IMR-90 (cell line): ENCODE measurements around the gene SHISAL1. TPM values are rescaled to one million over a fixed set of nuclear protein-coding genes. Genes with fewer than 3 reads are reported as not detected.
"Not testable (repeated sequence)": the region's sequence is repeated elsewhere in the genome, so short reads cannot be mapped to it uniquely, and the experiment has no call there.

Experiments
- ATAC-seq: fragments of 200-7000 bp; cut with Tn5 transposase; 2 replicates; pipeline ENCODE4 v1.9.1; 2020; ENCODE audit warnings: low read depth, mild to moderate bottlenecking, moderate library complexity
- BruUV-seq: library from RNA; stranded (reverse); fragments of 400-500 nt; replicated peaks from 2 replicates; lab custom pipeline; 2021; lab: Mats Ljungman, UMichigan
- CTCF ChIA-PET: fragments of 300-600 bp; formaldehyde crosslinking; extraction: SDS; loops from one replicate; lab custom pipeline; 2021; ENCODE audit warnings: antibody characterized with exemption; lab: Yijun Ruan, JAX
- POLR2A ChIA-PET: fragments of 300-600 bp; sonication (Branson Sonifier 250); formaldehyde crosslinking; loops from one replicate; lab custom pipeline; 2022; ENCODE audit warnings: antibody characterized with exemption; ENCODE audit not compliant: unreplicated experiment; lab: Charles Lee
- DNase-seq: peaks from one replicate; pipeline ENCODE4 v3.0.0; 2013
- H2AFZ ChIP-seq: replicated peaks from 2 replicates; pipeline ENCODE3; 2013; ENCODE audit warnings: low read length, mild to moderate bottlenecking; ENCODE audit not compliant: poor library complexity
- H2AK5ac ChIP-seq: 2 replicates; pipeline ENCODE4 v1.6.1; 2013; ENCODE audit warnings: low read depth, low read length, inconsistent platforms
- H2AK9ac ChIP-seq: replicated peaks from 2 replicates; pipeline ENCODE3; 2013; ENCODE audit warnings: mild to moderate bottlenecking, low read depth, low read length, moderate library complexity; ENCODE audit not compliant: poor library complexity
- H2BK120ac ChIP-seq: 2 replicates; pipeline ENCODE4 v1.6.1; 2013; ENCODE audit warnings: low read depth, low read length, inconsistent platforms
- H2BK15ac ChIP-seq: 3 replicates; pipeline ENCODE4 v1.6.1; 2013; ENCODE audit warnings: low read depth, low read length, inconsistent platforms
- H2BK20ac ChIP-seq: 2 replicates; pipeline ENCODE4 v1.6.1; 2013; ENCODE audit warnings: low read depth, mild to moderate bottlenecking, inconsistent platforms, low read length, moderate library complexity
- H2BK5ac ChIP-seq: 2 replicates; pipeline ENCODE4 v1.6.1; 2013; ENCODE audit warnings: mild to moderate bottlenecking, low read depth, low read length, inconsistent platforms; ENCODE audit not compliant: poor library complexity, severe bottlenecking
- H3K14ac ChIP-seq: replicated peaks from 2 replicates; pipeline ENCODE4 v1.6.1; 2013; ENCODE audit warnings: low read depth, low read length, inconsistent platforms
- H3K18ac ChIP-seq: 2 replicates; pipeline ENCODE4 v1.6.1; 2013; ENCODE audit warnings: low read depth, low read length, control low read depth
- H3K23ac ChIP-seq: 2 replicates; pipeline ENCODE4 v1.6.1; 2013; ENCODE audit warnings: low read depth, low read length, inconsistent platforms
- H3K27ac ChIP-seq: 2 replicates; pipeline ENCODE4 v1.5.1; 2013; ENCODE audit warnings: mild to moderate bottlenecking, control low read depth, low read length; ENCODE audit not compliant: insufficient read depth
- H3K27me3 ChIP-seq: 2 replicates; pipeline ENCODE4 v1.6.1; 2013; ENCODE audit warnings: low read length; ENCODE audit not compliant: control insufficient read depth, insufficient read depth
- H3K36me3 ChIP-seq: 2 replicates; pipeline ENCODE4 v1.6.1; 2013; ENCODE audit warnings: low read length, mixed read lengths; ENCODE audit not compliant: control insufficient read depth, insufficient read depth
- H3K4ac ChIP-seq: 2 replicates; pipeline ENCODE4 v1.6.1; 2013; ENCODE audit warnings: low read depth, low read length, inconsistent platforms
- H3K4me1 ChIP-seq: 2 replicates; pipeline ENCODE4 v1.6.1; 2013; ENCODE audit warnings: low read length, mixed read lengths; ENCODE audit not compliant: control insufficient read depth, insufficient read depth
- H3K4me2 ChIP-seq: 2 replicates; pipeline ENCODE4 v1.6.1; 2013; ENCODE audit warnings: low read depth, mild to moderate bottlenecking, control low read depth, low read length, moderate library complexity
- H3K4me3 ChIP-seq: 2 replicates; pipeline ENCODE4 v1.5.1; 2013; ENCODE audit warnings: low read depth, mild to moderate bottlenecking, control low read depth, low read length, moderate library complexity; ENCODE audit not compliant: insufficient read depth
- H3K56ac ChIP-seq: 2 replicates; pipeline ENCODE4 v1.6.1; 2013; ENCODE audit warnings: low read length, inconsistent platforms; ENCODE audit not compliant: insufficient read depth; ENCODE audit errors: extremely low read depth
- H3K79me1 ChIP-seq, 2 experiments: 2 replicates each; pipeline ENCODE4 v1.6.1; 2013; ENCODE audit warnings: low read length in 2 of 2, inconsistent platforms in 1 of 2, low read depth in 1 of 2
- H3K9ac ChIP-seq: 2 replicates; pipeline ENCODE4 v1.6.1; 2013; ENCODE audit warnings: low read depth, low read length, control low read depth
- H3K9me1 ChIP-seq: 2 replicates; pipeline ENCODE4 v1.6.1; 2013; ENCODE audit warnings: low read length, inconsistent platforms; ENCODE audit not compliant: insufficient read depth
- H3K9me3 ChIP-seq: 2 replicates; pipeline ENCODE4 v1.6.1; 2013; ENCODE audit warnings: low read length; ENCODE audit not compliant: control insufficient read depth, insufficient read depth
- H4K20me1 ChIP-seq: 2 replicates; pipeline ENCODE4 v1.6.1; 2013; ENCODE audit warnings: low read length, inconsistent platforms; ENCODE audit not compliant: insufficient read depth
- H4K5ac ChIP-seq: 2 replicates; pipeline ENCODE4 v1.6.1; 2013; ENCODE audit warnings: mild to moderate bottlenecking, low read depth, low read length, control low read depth
- H4K8ac ChIP-seq, 2 experiments: 2 replicates each; pipeline ENCODE4 v1.6.1; 2013; ENCODE audit warnings: low read depth in 2 of 2, low read length in 2 of 2, control low read depth in 1 of 2, inconsistent platforms in 1 of 2
- H4K91ac ChIP-seq: 2 replicates; pipeline ENCODE4 v1.6.1; 2013; ENCODE audit warnings: low read depth, low read length, inconsistent platforms; ENCODE audit not compliant: insufficient read depth
- WGBS, 2 experiments: methylation state at CpG; one replicate each; pipeline versions ENCODE4 v1.1.5 to v1.1.7; 2013; ENCODE audit warnings: missing lambda C conversion rate in 2 of 2; ENCODE audit not compliant: insufficient read length in 1 of 2; ENCODE audit errors: extremely low coverage in 2 of 2; 5-methylcytosine and 5-hydroxymethylcytosine counted together
- dilution Hi-C: fragments of 300-500 bp; cut with HindIII; formaldehyde crosslinking; loops from one replicate; pipeline ENCODE4 v1.14.3; 2018; ENCODE audit warnings: low sequenced_read_pairs; ENCODE audit not compliant: unreplicated experiment
- in situ Hi-C: fragments of 300-500 bp; cut with MboI; formaldehyde crosslinking; loops from 3 replicates; pipeline ENCODE4 v1.14.3; 2019; ENCODE audit warnings: low sequenced_read_pairs, inconsistent platforms, mixed read lengths
- intact Hi-C: fragments of 100-400 bp; cut with micrococcal nuclease; formaldehyde crosslinking; loops from 2 replicates; pipeline ENCODE4 v1.10.0; 2022
- polyA plus RNA-seq, 3 experiments: library from polyadenylated mRNA; depleted of rRNA; stranded (reverse); fragments of >200 nt; gene quantifications; 2 replicates each; pipeline ENCODE4 v1.2.3, GENCODE V29; 2012; ENCODE audit warnings: low replicate concordance in 1 of 3
- total RNA-seq: library from RNA; depleted of rRNA; stranded (reverse); fragments of >200 nt; gene quantifications from 2 replicates; pipeline ENCODE4 v1.2.3, GENCODE V29; 2012

The SHISAL1 gene
- total and polyA plus RNA-seq, 2 of the 4 experiments (the other 2 are of a cell fraction), result 1.0 to 1.4 TPM

DNA sequence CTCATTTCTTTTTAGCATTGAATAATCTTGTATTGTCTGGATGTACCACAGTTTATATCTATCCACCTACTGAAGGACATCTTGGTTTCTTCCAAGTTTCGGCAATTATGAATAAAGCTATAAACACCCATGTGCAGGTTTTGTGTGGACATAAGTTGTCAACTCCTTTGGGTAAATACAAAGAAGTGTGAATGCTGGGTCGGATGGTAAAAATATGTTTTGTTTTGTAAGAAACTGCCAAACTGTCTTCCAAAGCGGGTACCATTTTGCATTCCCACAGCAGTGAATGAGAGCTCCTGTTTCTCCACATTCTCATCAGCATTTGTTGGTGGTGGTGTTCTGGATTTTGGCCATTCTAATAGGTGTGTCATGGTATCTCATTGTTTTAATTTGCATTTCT is 71.6 kb downstream of the SHISAL1 start:
- H2BK20ac ChIP-seq, H2BK15ac ChIP-seq, H3K4me1 ChIP-seq, H4K91ac ChIP-seq, H3K36me3 ChIP-seq, BruUV-seq, POLR2A ChIA-PET, H3K9me3 ChIP-seq, H3K18ac ChIP-seq, H3K27me3 ChIP-seq, DNase-seq, intact Hi-C loops, H2BK120ac ChIP-seq, in situ Hi-C loops, H2AK9ac ChIP-seq, ATAC-seq, H3K23ac ChIP-seq, H3K9ac ChIP-seq, H3K14ac ChIP-seq, H4K20me1 ChIP-seq, H2AK5ac ChIP-seq, H3K56ac ChIP-seq, H3K79me1 ChIP-seq, H2BK5ac ChIP-seq, H4K5ac ChIP-seq, H3K4ac ChIP-seq, dilution Hi-C loops, H3K27ac ChIP-seq, H3K4me3 ChIP-seq, H2AFZ ChIP-seq, H3K9me1 ChIP-seq, H4K8ac ChIP-seq, H3K4me2 ChIP-seq: not testable (repeated sequence)
- CTCF ChIA-PET, result interaction anchor here (0.6 kb wide), 1 partner anchor 43 kb away, joined by 4 read pairs; no protein-coding TSS in a partner anchor
- no CpG with 5 or more reads among the region's 3 CpGs for WGBS, 2 experiments
